ENCODE data around the gene MCU. TPM values are rescaled to one million over a fixed set of nuclear protein-coding genes. Genes with fewer than 3 reads are reported as not detected.

MCU gene
- polyA plus RNA-seq, 12 donors, result 86.6 to 167 (median 123) TPM; not detected in 1

GRCh38 chr10:72832701-72833100 lies 140.8 kb downstream of the MCU start:
- DNase-seq, result no peak

GRCh38 chr10:72834183-72834825 lies 142.4 kb downstream of the MCU start:
- DNase-seq, result peak; percentile 80

DNA sequence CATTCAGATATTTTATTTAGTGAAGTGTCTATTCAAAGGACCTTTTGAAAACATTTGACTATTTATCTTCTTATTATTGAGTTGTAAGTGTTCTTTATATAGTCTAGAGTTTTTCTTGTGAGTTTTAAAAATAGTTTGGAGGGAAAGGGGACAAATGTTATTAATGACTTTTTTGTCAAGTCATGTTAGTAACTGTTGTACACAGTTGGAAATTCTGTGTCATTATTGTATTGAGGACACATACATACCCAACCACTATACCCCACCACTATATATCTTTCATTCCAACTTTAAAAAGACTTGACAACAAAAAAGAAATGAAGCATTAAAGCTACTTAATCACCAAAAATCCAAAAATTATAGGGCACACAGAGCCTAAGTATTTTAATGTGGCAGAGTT lies 148.4 kb downstream of the MCU start:
- DNase-seq, result no peak

- no peak for DNase-seq
Observed at GRCh38 chr10:72841487-72841886, 149.5 kb downstream of the MCU start.

- no peak for DNase-seq
Observed at GRCh38 chr10:72842164-72842563, 150.2 kb downstream of the MCU start.

- no peak for DNase-seq
Observed at GRCh38 chr10:72846238-72846637, 154.3 kb downstream of the MCU start.

DNA sequence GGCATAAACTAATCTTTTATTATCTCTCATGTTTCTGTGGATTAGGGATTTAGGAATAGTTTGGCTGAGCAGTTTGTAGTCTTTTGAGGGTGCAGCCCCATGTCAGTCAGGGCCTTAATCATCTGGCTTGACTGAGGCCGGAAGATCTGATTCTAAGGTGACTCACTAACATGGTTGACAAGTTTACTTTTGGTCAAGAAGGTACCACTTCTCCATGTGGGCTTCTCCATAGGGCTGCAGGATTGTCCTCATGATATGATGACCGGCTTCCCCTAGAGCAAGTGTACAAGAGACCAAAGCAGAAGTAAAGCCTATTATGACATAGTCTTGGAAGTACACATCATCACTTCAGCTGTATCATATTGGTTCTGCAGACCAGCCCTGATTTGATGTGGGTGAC lies 155.7 kb downstream of the MCU start:
- no peak for DNase-seq

DNA sequence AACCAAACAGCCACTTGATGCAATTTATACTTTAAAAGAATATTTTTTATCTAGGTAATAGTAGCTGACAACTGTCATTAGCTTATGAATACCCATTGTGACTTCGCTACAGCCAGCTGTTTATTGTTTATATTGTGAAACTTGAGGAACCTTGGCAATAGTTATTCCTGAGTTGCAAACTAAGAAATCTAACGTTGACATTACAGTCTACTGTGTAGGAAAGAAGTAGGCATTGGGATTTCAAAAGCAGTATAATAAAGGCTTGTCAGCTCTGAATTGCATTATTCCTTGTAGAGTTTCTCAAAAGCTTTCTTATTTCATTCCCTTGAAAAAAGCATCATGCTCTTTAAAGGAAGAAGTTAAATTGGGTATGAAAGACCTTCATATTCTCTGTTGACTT lies 158.9 kb downstream of the MCU start:
- no peak for DNase-seq

DNA sequence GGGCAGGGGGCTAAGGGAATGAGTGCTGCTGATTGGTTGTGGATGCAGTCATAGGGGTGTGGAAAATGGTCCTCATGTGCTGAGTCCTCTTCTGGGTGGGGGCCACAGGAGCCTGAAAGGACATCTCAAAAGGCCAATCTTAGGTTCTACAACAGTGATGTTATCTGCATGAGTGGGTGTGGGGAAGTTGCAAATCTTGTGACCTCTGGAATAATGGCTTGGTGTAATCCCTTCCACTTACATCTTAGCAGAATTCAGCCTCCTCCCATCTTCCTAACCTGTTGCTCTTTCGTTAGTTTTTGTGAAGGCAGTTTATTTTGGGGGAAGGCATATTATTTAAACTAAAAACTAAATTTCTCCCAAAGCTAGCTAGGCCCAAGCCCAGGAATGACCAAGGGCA lies 159.6 kb downstream of the MCU start:
- no peak for DNase-seq

- DNase-seq, result no peak
Observed at GRCh38 chr10:72852508-72852907, 160.6 kb downstream of the MCU start.

GRCh38 chr10:72855129-72855528 lies 163.2 kb downstream of the MCU start:
- no peak for DNase-seq

DNA sequence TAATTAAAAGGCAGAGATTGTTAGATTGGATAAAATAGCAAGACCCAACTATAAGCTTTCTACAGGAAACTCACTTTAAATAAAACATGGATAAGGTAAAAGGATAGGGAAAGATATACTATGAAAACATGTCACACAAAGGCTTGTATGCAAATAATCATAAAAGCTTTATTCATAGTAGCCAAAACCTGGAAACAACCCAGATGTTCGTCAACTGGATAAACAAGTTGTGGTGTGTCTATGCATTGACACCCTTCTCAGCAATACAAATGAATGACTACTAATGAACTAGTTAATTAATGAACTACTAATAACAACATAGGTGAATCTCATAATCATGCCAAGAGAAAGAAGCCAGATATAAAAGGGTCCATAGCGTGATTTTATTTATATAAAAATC lies 163.8 kb downstream of the MCU start:
- no peak for DNase-seq

DNA sequence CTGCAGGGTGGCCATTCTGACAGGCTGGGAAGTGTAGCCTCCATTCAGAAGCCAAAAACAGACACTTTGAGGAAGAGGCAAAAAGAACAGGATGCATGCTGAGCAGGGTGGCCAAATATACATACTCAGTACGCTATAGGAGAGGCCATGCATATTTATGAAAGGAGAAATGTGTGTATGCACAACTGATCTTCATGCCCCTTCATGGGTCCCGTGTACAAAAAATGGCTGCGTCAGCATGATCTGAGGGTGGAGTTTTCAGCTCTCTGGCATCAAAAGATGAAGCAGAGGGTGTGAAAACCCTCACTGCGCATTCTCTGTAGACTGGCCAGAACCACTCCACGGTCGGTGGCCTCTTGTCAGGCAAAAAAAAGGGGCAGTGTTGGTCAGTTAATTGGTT lies 166.1 kb downstream of the MCU start:
- DNase-seq, result no peak

GRCh38 chr10:72862957-72863356 lies 171.0 kb downstream of the MCU start:
- DNase-seq, result no peak

DNA sequence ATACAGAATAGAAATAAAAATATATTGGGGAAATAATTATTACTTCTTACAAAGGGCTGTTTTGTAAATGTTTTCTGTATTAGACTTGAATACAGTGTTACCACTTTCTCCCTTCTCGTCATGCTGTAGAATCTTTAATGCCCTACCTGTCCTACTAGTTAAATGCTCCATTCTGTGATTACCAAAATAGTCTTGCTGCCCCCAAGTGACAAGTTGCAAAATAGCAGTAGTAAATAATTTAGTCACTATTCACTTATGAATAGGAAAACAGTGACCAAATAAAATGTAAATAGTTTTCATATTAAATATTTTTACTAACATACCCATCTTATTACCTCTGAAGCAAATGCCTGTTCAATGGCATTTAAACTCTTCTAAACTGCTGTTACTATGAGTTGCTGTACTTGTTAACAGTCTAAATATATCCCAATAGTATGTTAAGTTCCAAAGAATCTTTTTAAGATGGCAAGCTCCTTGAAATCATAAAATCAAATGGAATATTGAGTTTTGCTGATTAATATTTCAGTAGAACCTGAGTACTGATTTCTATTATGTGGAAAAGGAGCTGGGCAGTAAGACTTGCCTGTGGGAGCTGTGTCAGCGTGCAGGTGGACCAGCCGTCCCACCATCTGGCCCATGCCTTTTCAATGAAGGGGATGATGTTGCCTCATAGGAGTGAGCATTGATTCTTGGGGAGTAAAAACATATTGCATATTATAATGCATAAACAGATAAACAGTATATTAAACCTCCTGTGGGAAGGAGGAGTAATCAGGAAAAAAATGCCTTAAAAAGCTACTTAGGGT lies 183.5 kb downstream of the MCU start:
- peak; percentile 22 for DNase-seq

DNA sequence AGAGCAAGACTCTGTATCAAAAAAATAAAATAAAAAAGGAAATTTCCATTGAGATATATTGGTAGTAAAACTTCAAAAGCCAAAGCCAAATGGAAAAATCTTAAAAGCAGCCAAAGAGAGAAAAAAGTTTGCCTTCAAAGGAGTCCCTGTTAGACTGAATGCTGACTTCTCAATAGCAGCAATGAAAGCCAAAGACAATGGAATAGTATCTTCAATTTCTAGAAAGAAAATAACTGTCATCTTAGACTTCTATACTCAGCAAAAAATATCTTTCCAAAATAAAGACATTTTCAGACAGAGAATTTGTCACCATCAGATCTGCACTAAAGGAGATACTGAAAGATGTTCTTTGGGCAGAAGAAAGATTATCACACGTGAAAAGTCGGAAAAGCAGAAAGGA lies 187.3 kb downstream of the MCU start:
- no peak for DNase-seq

DNA sequence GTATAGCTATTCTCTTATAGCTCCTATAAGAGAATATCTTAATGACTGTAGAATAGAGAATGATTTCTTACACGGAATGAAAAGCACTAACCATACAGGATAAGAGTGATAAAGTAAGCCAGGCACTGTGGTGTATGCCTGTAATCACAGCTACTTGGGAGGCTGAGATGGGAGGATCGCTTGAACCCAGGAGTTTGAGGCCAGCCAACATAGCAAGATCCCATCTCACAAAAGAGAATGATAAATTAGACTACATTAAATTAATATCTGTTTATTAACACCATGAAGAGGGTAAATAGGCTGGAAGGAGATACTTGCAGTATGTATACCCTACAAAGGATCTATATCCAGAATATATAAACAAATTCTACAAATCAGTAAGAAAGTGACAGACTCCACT lies 189.3 kb downstream of the MCU start:
- no peak for DNase-seq

GRCh38 chr10:72883861-72884260 lies 191.9 kb downstream of the MCU start:
- DNase-seq, result no peak

GRCh38 chr10:72885953-72886352 lies 194.0 kb downstream of the MCU start:
- no peak for DNase-seq

DNA sequence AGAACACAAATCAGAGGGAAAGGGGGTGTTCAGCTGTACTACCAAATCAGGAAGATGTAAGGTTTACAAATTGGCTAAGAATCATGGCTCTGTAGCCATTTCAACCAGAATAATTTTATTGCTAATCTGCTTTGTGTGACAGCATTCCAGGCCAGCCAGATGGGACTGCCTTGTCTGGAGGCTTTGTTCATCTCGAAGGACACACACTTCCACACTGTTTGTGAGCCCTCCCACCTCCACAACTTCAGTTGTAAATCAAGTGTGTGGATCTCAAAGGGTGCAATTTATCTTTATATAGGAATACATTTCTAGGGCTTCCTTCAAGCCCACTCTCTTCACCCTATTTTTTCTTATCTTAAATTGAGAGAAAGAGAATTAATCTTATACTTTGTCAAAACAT lies 194.7 kb downstream of the MCU start:
- DNase-seq, result no peak

DNA sequence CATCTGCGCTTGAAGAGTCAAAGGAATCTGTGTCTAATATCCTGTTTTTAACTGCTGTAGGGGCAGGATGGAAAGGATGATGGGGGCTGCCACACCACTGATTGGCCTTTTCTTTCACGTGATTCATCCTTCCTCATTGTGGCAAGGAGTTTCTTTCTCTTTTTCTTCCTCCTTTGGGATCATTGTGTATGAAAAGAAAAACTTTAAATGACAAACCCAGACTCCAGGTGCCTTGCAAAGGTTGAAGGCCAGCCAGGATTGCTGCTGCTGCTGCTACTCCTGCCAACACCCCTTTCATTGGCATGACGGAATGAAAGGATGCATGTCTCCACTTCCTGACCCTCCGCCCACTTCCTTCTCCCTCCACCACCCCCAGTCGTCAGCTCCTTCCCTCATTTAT lies 195.1 kb downstream of the MCU start:
- DNase-seq, result peak; percentile 27

- no peak for DNase-seq
Observed at GRCh38 chr10:72888151-72888638, 196.3 kb downstream of the MCU start.

DNA sequence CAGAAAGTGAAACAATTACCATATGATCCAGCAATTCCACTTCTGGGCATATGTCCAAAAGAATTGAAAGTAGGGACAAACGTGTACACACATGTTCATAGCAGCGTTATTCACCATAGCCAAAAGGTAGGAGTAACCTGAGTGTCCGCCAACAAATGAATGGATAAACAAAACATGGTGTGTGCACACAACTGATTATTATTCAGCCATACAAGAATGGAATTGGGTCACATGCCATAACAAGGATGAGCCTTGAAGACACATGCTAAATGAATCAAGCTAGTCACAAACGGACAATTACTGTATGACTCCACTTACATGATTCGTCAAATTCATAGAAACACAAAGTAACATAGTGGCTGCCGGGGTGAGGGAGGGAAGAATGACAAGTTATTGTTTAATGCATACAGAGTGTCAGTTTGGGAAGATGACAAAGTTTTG lies 197.5 kb downstream of the MCU start:
- DNase-seq, result peak; percentile 46
